Dendritic cell treated with granulocyte-macrophage colony-stimulating factor and Interleukin-4, amounts not matched to agents 40 ng/mL and 50 ng/mL, for 4 days (primary cell): ENCODE data around the gene IFRD2.
"Not testable (repeated sequence)": the region's sequence is repeated elsewhere in the genome, so short reads cannot be mapped to it uniquely, and the experiment has no call there.

ENCODE experiments used
- H3K27ac Mint-ChIP-seq: one replicate; pipeline ENCODE4 v1.8.0; 2022; ENCODE audit warnings: mild to moderate bottlenecking, mixed read lengths
- H3K27me3 Mint-ChIP-seq: one replicate; pipeline ENCODE4 v1.8.0; 2022; ENCODE audit warnings: mild to moderate bottlenecking, mixed read lengths
- H3K36me3 Mint-ChIP-seq: one replicate; pipeline ENCODE4 v1.8.0; 2022; ENCODE audit warnings: low read depth, mixed read lengths
- H3K4me1 Mint-ChIP-seq: one replicate; pipeline ENCODE4 v1.8.0; 2022; ENCODE audit warnings: low read depth, mixed read lengths
- H3K4me3 Mint-ChIP-seq: one replicate; pipeline ENCODE4 v1.8.0; 2022; ENCODE audit warnings: mild to moderate bottlenecking, moderate library complexity, mixed read lengths
- H3K9me3 Mint-ChIP-seq: one replicate; pipeline ENCODE4 v1.8.0; 2022; ENCODE audit warnings: mixed read lengths
- intact Hi-C: fragments of 100-400 bp; cut with micrococcal nuclease; formaldehyde crosslinking; loops from one replicate; pipeline ENCODE4 v1.15.0; 2022

Gene IFRD2

GRCh38 chr3:50258029-50258680, 34.1 kb downstream of the IFRD2 start:
- no peak overlapping the region for H3K4me3 Mint-ChIP-seq
- intact Hi-C loops, result no loop called here

GRCh38 chr3:50256978-50257890, 35.0 kb downstream of the IFRD2 start:
- peaks cover 70% of the 10 kb centered on the region for H3K4me1 Mint-ChIP-seq
- peak overlapping the region; percentile 43 for H3K27ac Mint-ChIP-seq
- H3K4me3 Mint-ChIP-seq, result no peak overlapping the region
- intact Hi-C loops, result no loop called here
- peaks cover 92% of the 10 kb centered on the region for H3K36me3 Mint-ChIP-seq
- no peaks in the 10 kb centered on the region for H3K27me3 Mint-ChIP-seq
- no peaks in the 10 kb centered on the region for H3K9me3 Mint-ChIP-seq

More at GRCh38 chr3:50258029-50258680, 34.1 kb downstream of the IFRD2 start:
- Mint-ChIP-seq H3K36me3 (peaks cover 92% of the 10 kb centered on the region), H3K9me3 (no peaks in the 10 kb centered on the region), H3K4me1 (peaks cover 73% of the 10 kb centered on the region), H3K27me3 (no peaks in the 10 kb centered on the region), H3K27ac (peak overlapping the region; percentile 71)

- Mint-ChIP-seq H3K36me3 (peaks cover 98% of the 10 kb centered on the region), H3K27me3 (no peaks in the 10 kb centered on the region), H3K9me3 (no peaks in the 10 kb centered on the region), H3K4me1 (peaks cover 82% of the 10 kb centered on the region), H3K27ac (peak overlapping the region; percentile 88), H3K4me3 (no peak overlapping the region)
- intact Hi-C loops, result no loop called here
Observed at GRCh38 chr3:50255251-50255615, 37.0 kb downstream of the IFRD2 start.

- Mint-ChIP-seq H3K36me3 (peaks cover 100% of the 10 kb centered on the region), H3K4me3 (no peak overlapping the region), H3K9me3 (no peaks in the 10 kb centered on the region), H3K27ac (peak overlapping the region; percentile 88), H3K27me3 (no peaks in the 10 kb centered on the region), H3K4me1 (peaks cover 84% of the 10 kb centered on the region)
- intact Hi-C loops, result loop anchor here (1.0 kb wide), 1 partner anchor 8 kb away; no protein-coding TSS in a partner anchor
Observed at GRCh38 chr3:50254577-50255250, 37.5 kb downstream of the IFRD2 start.

- no peaks in the 10 kb centered on the region for H3K9me3 Mint-ChIP-seq
- H3K4me3 Mint-ChIP-seq, result no peak overlapping the region
- H3K27ac Mint-ChIP-seq, result peak overlapping the region; percentile 68
- no peaks in the 10 kb centered on the region for H3K27me3 Mint-ChIP-seq
- H3K4me1 Mint-ChIP-seq, result peaks cover 86% of the 10 kb centered on the region
- intact Hi-C loops, result no loop called here
- peaks cover 100% of the 10 kb centered on the region for H3K36me3 Mint-ChIP-seq
Observed at GRCh38 chr3:50251220-50251619, 41.0 kb downstream of the IFRD2 start.

- Mint-ChIP-seq H3K36me3 (peaks cover 100% of the 10 kb centered on the region), H3K4me1 (peaks cover 92% of the 10 kb centered on the region), H3K27ac (peak overlapping the region; percentile 68), H3K9me3 (no peaks in the 10 kb centered on the region), H3K27me3 (no peaks in the 10 kb centered on the region), H3K4me3 (no peak overlapping the region)
- intact Hi-C loops, result no loop called here
Observed at GRCh38 chr3:50250514-50250913, 41.7 kb downstream of the IFRD2 start.

- intact Hi-C loops, result no loop called here
- no peaks in the 10 kb centered on the region for H3K9me3 Mint-ChIP-seq
- no peaks in the 10 kb centered on the region for H3K27me3 Mint-ChIP-seq
- peak overlapping the region; percentile 97 for H3K27ac Mint-ChIP-seq
- no peak overlapping the region for H3K4me3 Mint-ChIP-seq
- peaks cover 100% of the 10 kb centered on the region for H3K36me3 Mint-ChIP-seq
- peaks cover 92% of the 10 kb centered on the region for H3K4me1 Mint-ChIP-seq
Observed at GRCh38 chr3:50249457-50249856, 42.8 kb downstream of the IFRD2 start.

GRCh38 chr3:50248387-50248786, 43.8 kb downstream of the IFRD2 start:
- H3K4me1 Mint-ChIP-seq, result peaks cover 92% of the 10 kb centered on the region
- no peaks in the 10 kb centered on the region for H3K27me3 Mint-ChIP-seq
- H3K9me3 Mint-ChIP-seq, result no peaks in the 10 kb centered on the region
- intact Hi-C loops, result no loop called here
- H3K27ac Mint-ChIP-seq, result peak overlapping the region; percentile 97
- peak overlapping the region; percentile 52 for H3K4me3 Mint-ChIP-seq
- H3K36me3 Mint-ChIP-seq, result peaks cover 100% of the 10 kb centered on the region

- H3K4me1 Mint-ChIP-seq, result peaks cover 97% of the 10 kb centered on the region
- intact Hi-C loops, result loop anchor here (1.0 kb wide), 2 partner anchors 8 to 19 kb away; no protein-coding TSS in a partner anchor
- peak overlapping the region; percentile 97 for H3K27ac Mint-ChIP-seq
- no peaks in the 10 kb centered on the region for H3K27me3 Mint-ChIP-seq
- H3K4me3 Mint-ChIP-seq, result peak overlapping the region; percentile 80
- peaks cover 92% of the 10 kb centered on the region for H3K36me3 Mint-ChIP-seq
- no peaks in the 10 kb centered on the region for H3K9me3 Mint-ChIP-seq
Observed at GRCh38 chr3:50246517-50246954, 45.7 kb downstream of the IFRD2 start.

GRCh38 chr3:50245831-50246516, 46.3 kb downstream of the IFRD2 start:
- intact Hi-C loops, result loop anchor here (1.0 kb wide), 2 partner anchors 8 to 19 kb away; no protein-coding TSS in a partner anchor
- H3K27me3 Mint-ChIP-seq, result no peaks in the 10 kb centered on the region
- peak overlapping the region; percentile 80 for H3K4me3 Mint-ChIP-seq
- peaks cover 92% of the 10 kb centered on the region for H3K36me3 Mint-ChIP-seq
- no peaks in the 10 kb centered on the region for H3K9me3 Mint-ChIP-seq
- peaks cover 97% of the 10 kb centered on the region for H3K4me1 Mint-ChIP-seq
- H3K27ac Mint-ChIP-seq, result peak overlapping the region; percentile 97

GRCh38 chr3:50245251-50245745, 46.9 kb downstream of the IFRD2 start:
- peak overlapping the region; percentile 80 for H3K4me3 Mint-ChIP-seq
- peaks cover 92% of the 10 kb centered on the region for H3K36me3 Mint-ChIP-seq
- peak overlapping the region; percentile 97 for H3K27ac Mint-ChIP-seq
- H3K27me3 Mint-ChIP-seq, result no peaks in the 10 kb centered on the region
- no peaks in the 10 kb centered on the region for H3K9me3 Mint-ChIP-seq
- H3K4me1 Mint-ChIP-seq, result peaks cover 97% of the 10 kb centered on the region
- intact Hi-C loops, result no loop called here

- peak overlapping the region; percentile 97 for H3K27ac Mint-ChIP-seq
- H3K4me1 Mint-ChIP-seq, result peaks cover 97% of the 10 kb centered on the region
- intact Hi-C loops, H3K27me3 Mint-ChIP-seq, H3K9me3 Mint-ChIP-seq: not testable (repeated sequence)
- H3K36me3 Mint-ChIP-seq, result peaks cover 92% of the 10 kb centered on the region
- peak overlapping the region; percentile 80 for H3K4me3 Mint-ChIP-seq
Observed at GRCh38 chr3:50244813-50245212, 47.4 kb downstream of the IFRD2 start.

- Mint-ChIP-seq H3K27ac (peak overlapping the region; percentile 97), H3K4me1 (peaks cover 97% of the 10 kb centered on the region), H3K4me3 (peak overlapping the region; percentile 80), H3K36me3 (peaks cover 92% of the 10 kb centered on the region), H3K9me3 (no peaks in the 10 kb centered on the region), H3K27me3 (no peaks in the 10 kb centered on the region)
- intact Hi-C loops, result no loop called here
Observed at GRCh38 chr3:50243543-50243895, 48.7 kb downstream of the IFRD2 start.
